Measurements from ENCODE around the gene PGAM4. TPM values are rescaled to one million over a fixed set of nuclear protein-coding genes. Genes with fewer than 3 reads are reported as not detected.

The PGAM4 gene
- total and polyA plus RNA-seq, 2 of the 13 experiments (the other 11 are each of a cell fraction or from before 2014, with no cell fraction given): 0.24 to 0.33 TPM

Other genes starting within 250 kb of the PGAM4 start
- gene ATRX, start 183.4 kb downstream of the PGAM4 start, total RNA-seq (2016; rRNA removed; fragmentation: Illumina TruSeq; extraction: Trizol): 44.5 and 55.4 TPM in 2 replicates
- 24.6 and 26.1 TPM in 2 replicates for gene ATRX, start 183.4 kb downstream of the PGAM4 start, polyA plus RNA-seq (2011; rRNA removed)
- 45.8 and 75.0 TPM in 2 replicates for gene MAGT1, start 74.2 kb downstream of the PGAM4 start, total RNA-seq (2016; rRNA removed; fragmentation: Illumina TruSeq; extraction: Trizol)
- 31.4 and 38.0 TPM in 2 replicates for gene MAGT1, start 74.2 kb downstream of the PGAM4 start, polyA plus RNA-seq (2011; rRNA removed)
- 375 and 491 TPM in 2 replicates for gene COX7B, start 70.2 kb downstream of the PGAM4 start, total RNA-seq (2016; rRNA removed; fragmentation: Illumina TruSeq; extraction: Trizol)
- 499 and 635 TPM in 2 replicates for gene COX7B, start 70.2 kb downstream of the PGAM4 start, polyA plus RNA-seq (2011; rRNA removed)
- 3.9 and 4.7 TPM in 2 replicates for gene ATP7A, start 58.9 kb downstream of the PGAM4 start, total RNA-seq (2016; rRNA removed; fragmentation: Illumina TruSeq; extraction: Trizol)
- gene ATP7A, start 58.9 kb downstream of the PGAM4 start, polyA plus RNA-seq (2011; rRNA removed): 1.7 and 1.9 TPM in 2 replicates
- 325 and 530 TPM in 2 replicates for gene PGK1, start 134.6 kb upstream of the PGAM4 start, total RNA-seq (2016; rRNA removed; fragmentation: Illumina TruSeq; extraction: Trizol)
- 902 and 1,274 TPM in 2 replicates for gene PGK1, start 134.6 kb upstream of the PGAM4 start, polyA plus RNA-seq (2011; rRNA removed)
- 15.2 and 25.1 TPM in 2 replicates for gene TAF9B, start 170.0 kb upstream of the PGAM4 start, total RNA-seq (2016; rRNA removed; fragmentation: Illumina TruSeq; extraction: Trizol)
- gene TAF9B, start 170.0 kb upstream of the PGAM4 start, polyA plus RNA-seq (2011; rRNA removed): 5.3 and 10.8 TPM in 2 replicates